Measurements from ENCODE around the gene MLF2. TPM values are rescaled to one million over a fixed set of nuclear protein-coding genes. Genes with fewer than 3 reads are reported as not detected.

The MLF2 gene
- total and polyA plus RNA-seq, 10 of the 15 experiments (the other 5 are each of a cell fraction or from before 2014, with no cell fraction given): 13.5 to 222 (median 130) TPM

GRCh38 chr12:6778574-6779550 is 25.9 kb upstream of the MLF2 start (continued):
- no peak for TF ChIP-seq ESRRA (IDR thresholded peaks at IDR 0.05; ENCODE audit: low read length)
- no peak for TF ChIP-seq JUND (IDR thresholded peaks at IDR 0.05; ENCODE audit: low read depth, low read length)
- no peak; the same call in 1 of the 2 replicates for TF ChIP-seq PAX5 (IDR thresholded peaks at IDR 0.05; ENCODE audit: borderline replicate concordance, low read depth, low read length)
- no peak for TF ChIP-seq ELK1 (IDR thresholded peaks at IDR 0.05; ENCODE audit: low read depth, low read length)
- TF ChIP-seq NKRF (conservative IDR thresholded peaks at IDR 0.05): peak; percentile 79
- no peak for TF ChIP-seq TCF7 (IDR thresholded peaks at IDR 0.05; ENCODE audit: borderline replicate concordance)
- TF ChIP-seq BCL3 (IDR thresholded peaks at IDR 0.05; ENCODE audit: borderline replicate concordance, insufficient read depth, low read depth, low read length, poor library complexity, severe bottlenecking): no peak
- no peak for TF ChIP-seq RAD51 (IDR thresholded peaks at IDR 0.05)
- no peak for TF ChIP-seq RBBP5 (conservative IDR thresholded peaks at IDR 0.05)
- TF ChIP-seq YBX1 (IDR thresholded peaks at IDR 0.05): no peak
- TF ChIP-seq CUX1 (IDR thresholded peaks at IDR 0.05; ENCODE audit: insufficient replicate concordance, low read depth, low read length): no peak
- no peak for TF ChIP-seq ETV6 (conservative IDR thresholded peaks at IDR 0.05 in 1 of 2, IDR thresholded peaks at IDR 0.05 in 1 of 2; ENCODE audit: borderline replicate concordance in 1 of 2, low read depth in 1 of 2)
- TF ChIP-seq TARDBP (IDR thresholded peaks at IDR 0.05; ENCODE audit: borderline replicate concordance): no peak
- no peak for TF ChIP-seq WRNIP1 (IDR thresholded peaks at IDR 0.05; ENCODE audit: borderline replicate concordance, low read depth, low read length)
- TF ChIP-seq HSF1 (IDR thresholded peaks at IDR 0.05; ENCODE audit: low read depth, low read length): no peak

Measured in GM12878 (cell line).